Measurements from ENCODE around the gene NRN1L. TPM values are rescaled to one million over a fixed set of nuclear protein-coding genes. Genes with fewer than 3 reads are reported as not detected.
"Not testable (repeated sequence)": the region's sequence is repeated elsewhere in the genome, so short reads cannot be mapped to it uniquely, and the experiment has no call there.

NRN1L gene
- total RNA-seq: under 1 TPM in 2 of 4 donors, not detected in 2; 0.57 to 0.99 TPM

- DNase-seq: no peak
- intact Hi-C loops (cut with DNase I): loop anchor here (5.0 kb wide), 1 partner anchor 38 kb away; no protein-coding TSS in a partner anchor
- Histone ChIP-seq H3K27me3 (no peaks in the 10 kb centered on the region), H3K36me3 (peaks cover 36 to 72% (median 40%) of the 10 kb centered on the region in 3 donors), H3K9me3 (no peaks in the 10 kb centered on the region), H3K27ac (peak within 1 kb of the TSS; percentile 24 to 71 (median 54)), H3K4me1 (peaks cover 11 to 20% (median 13%) of the 10 kb centered on the region in 3 donors), H3K4me3 (peak within 1 kb of the TSS in 2 of 4 donors; percentile 17 to 43)
- no peak for TF ChIP-seq POLR2A (IDR thresholded peaks at IDR 0.05)
- no peak for TF ChIP-seq CTCF (IDR thresholded peaks at IDR 0.05)
- 13 to 17% methylated on average over 2 to 3 of the region's 22 CpGs for WGBS, 2 donors
These were observed at the start of gene NRN1L for GRCh38 chr16:67884684-67885083. Gene NRN1L, plus strand, starts transcription at chr16:67884885. Its CDS starts 19 bp downstream, at chr16:67884904.

GRCh38 chr16:67837190-67837589 lies 47.5 kb upstream of the NRN1L start:
- peak overlapping the region in 1 of 4 donors; percentile 42 for H3K27ac ChIP-seq
- intact Hi-C loops (cut with DNase I); H3K9me3 ChIP-seq; H3K4me3 ChIP-seq; DNase-seq; H3K27me3 ChIP-seq; H3K36me3 ChIP-seq: not testable (repeated sequence)
- peaks cover 11 to 48% (median 12%) of the 10 kb centered on the region in 3 donors for H3K4me1 ChIP-seq
- 43 to 66% methylated on average over 10 of the region's 10 CpGs for WGBS, 2 donors

- Histone ChIP-seq H3K27me3 (no peaks in the 10 kb centered on the region), H3K36me3 (no peaks in the 10 kb centered on the region), H3K27ac (no peak overlapping the region), H3K4me3 (no peak overlapping the region), H3K9me3 (no peaks in the 10 kb centered on the region), H3K4me1 (peaks cover 6 to 47% (median 8%) of the 10 kb centered on the region in 3 donors)
- TF ChIP-seq CTCF (IDR thresholded peaks at IDR 0.05): no peak
- no peak for TF ChIP-seq POLR2A (IDR thresholded peaks at IDR 0.05)
- no peak for DNase-seq
- 77 to 91% methylated on average over 2 of the region's 2 CpGs for WGBS, 2 donors
- intact Hi-C loops (cut with DNase I): no loop called here
These were observed 46.9 kb upstream of the NRN1L start for GRCh38 chr16:67837811-67838210.

GRCh38 chr16:67841198-67841815 lies 43.4 kb upstream of the NRN1L start:
- TF ChIP-seq POLR2A (IDR thresholded peaks at IDR 0.05) (no peak), CTCF (IDR thresholded peaks at IDR 0.05) (no peak)
- no peak for DNase-seq
- H3K4me1 ChIP-seq: peaks cover 28 to 59% (median 34%) of the 10 kb centered on the region in 3 donors
- no peaks in the 10 kb centered on the region for H3K36me3 ChIP-seq
- H3K27ac ChIP-seq: peak overlapping the region; percentile 99 to 100 (median 100)
- intact Hi-C loops (cut with DNase I): no loop called here
- no peaks in the 10 kb centered on the region for H3K27me3 ChIP-seq
- H3K9me3 ChIP-seq: no peaks in the 10 kb centered on the region
- H3K4me3 ChIP-seq: peak overlapping the region; percentile 76 to 86 (median 82)
- WGBS, 2 donors: 44 to 58% methylated on average over 8 to 15 of the region's 17 CpGs

GRCh38 chr16:67841816-67842508 lies 42.7 kb upstream of the NRN1L start, which contains the start of gene THAP11:
Gene THAP11, plus strand, starts transcription at chr16:67842320. Its CDS starts 235 bp downstream, at chr16:67842555.
- peak within 1 kb of the TSS; percentile 99 to 100 (median 100) for H3K27ac ChIP-seq
- H3K4me3 ChIP-seq: peak within 1 kb of the TSS; percentile 76 to 86 (median 82)
- no peaks in the 10 kb centered on the region for H3K36me3 ChIP-seq
- no peaks in the 10 kb centered on the region for H3K9me3 ChIP-seq
- no peaks in the 10 kb centered on the region for H3K27me3 ChIP-seq
- 0% methylated on average over 8 of the region's 83 CpGs; no CpG with 5 or more reads in 1 of the 2 donors for WGBS, 2 donors
- peak; percentile 75 for DNase-seq
- TF ChIP-seq POLR2A (IDR thresholded peaks at IDR 0.05) (peak in 3 of 4 donors; percentile 16 to 80 (median 66)), CTCF (IDR thresholded peaks at IDR 0.05) (peak; percentile 83 to 96 (median 90))
- H3K4me1 ChIP-seq: peaks cover 28 to 58% (median 34%) of the 10 kb centered on the region in 3 donors
- intact Hi-C loops (cut with DNase I): no loop called here

All from esophagus squamous epithelium (tissue), 5 donors.